Measurements from ENCODE around the gene SFTPA1. TPM values are rescaled to one million over a fixed set of nuclear protein-coding genes. Genes with fewer than 3 reads are reported as not detected.
"Not testable (repeated sequence)": the region's sequence is repeated elsewhere in the genome, so short reads cannot be mapped to it uniquely, and the experiment has no call there.

SFTPA1 gene
- total RNA-seq, 2 experiments from 2014 or later, result not detected

DNA sequence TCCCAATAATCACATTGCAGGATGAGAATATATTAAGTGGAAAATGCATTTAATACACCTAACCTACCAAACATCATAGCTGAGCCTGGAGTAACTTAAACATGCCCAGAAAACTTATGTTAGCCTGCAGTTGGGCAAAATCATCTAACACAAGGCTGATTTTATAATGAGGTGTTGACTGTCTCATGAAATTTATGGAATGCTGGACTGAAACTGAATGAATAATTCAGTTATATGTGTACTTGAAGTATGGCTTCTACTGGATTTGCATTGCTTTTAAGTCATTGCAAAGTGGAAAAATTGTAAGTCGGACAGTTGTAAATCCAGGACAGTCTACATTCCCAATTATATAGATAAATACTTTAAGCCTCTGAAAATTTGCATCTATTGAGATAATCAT, 5.4 kb downstream of the SFTPA1 start:
- H3K79me2 ChIP-seq (ENCODE audit: insufficient read depth, low read depth, low read length), result no peaks in the 10 kb centered on the region
- no peaks in the 10 kb centered on the region for H4K20me1 ChIP-seq (ENCODE audit: insufficient read depth, low read length)
- H3K4me2 ChIP-seq (ENCODE audit: low read length), result no peak overlapping the region
- H3K4me3 ChIP-seq (ENCODE audit: low read depth, low read length, poor library complexity, severe bottlenecking), result no peak overlapping the region
- intact Hi-C loops (cut with micrococcal nuclease; ENCODE audit: unreplicated experiment), result no loop called here
- no peaks in the 10 kb centered on the region for H3K36me3 ChIP-seq (ENCODE audit: insufficient read depth, low read length)
- H3K4me1 ChIP-seq (ENCODE audit: insufficient read depth, low read length, poor library complexity, severe bottlenecking), result peaks cover under 1% of the 10 kb centered on the region
- H3K9me3 ChIP-seq (ENCODE audit: low read length), result no peaks in the 10 kb centered on the region
- DNase-seq (ENCODE audit: low spot score), result no peak
- CTCF ChIA-PET (ENCODE audit: unreplicated experiment), result no interaction called here
- no TSS peak for BruUV-seq (replicated peaks)
- no peak overlapping the region for H3K27ac ChIP-seq (ENCODE audit: low read depth, low read length, poor library complexity, severe bottlenecking)
- H2AFZ ChIP-seq (ENCODE audit: low read length), result no peak overlapping the region
- no peaks in the 10 kb centered on the region for H3K9me2 ChIP-seq (ENCODE audit: insufficient read depth, low read length)
- POLR2A ChIA-PET, result no interaction called here
- no peak for TF ChIP-seq EZH2phosphoT487 (IDR thresholded peaks at IDR 0.05; ENCODE audit: borderline replicate concordance, low read depth, low read length)
- TF ChIP-seq, protein P1, sequence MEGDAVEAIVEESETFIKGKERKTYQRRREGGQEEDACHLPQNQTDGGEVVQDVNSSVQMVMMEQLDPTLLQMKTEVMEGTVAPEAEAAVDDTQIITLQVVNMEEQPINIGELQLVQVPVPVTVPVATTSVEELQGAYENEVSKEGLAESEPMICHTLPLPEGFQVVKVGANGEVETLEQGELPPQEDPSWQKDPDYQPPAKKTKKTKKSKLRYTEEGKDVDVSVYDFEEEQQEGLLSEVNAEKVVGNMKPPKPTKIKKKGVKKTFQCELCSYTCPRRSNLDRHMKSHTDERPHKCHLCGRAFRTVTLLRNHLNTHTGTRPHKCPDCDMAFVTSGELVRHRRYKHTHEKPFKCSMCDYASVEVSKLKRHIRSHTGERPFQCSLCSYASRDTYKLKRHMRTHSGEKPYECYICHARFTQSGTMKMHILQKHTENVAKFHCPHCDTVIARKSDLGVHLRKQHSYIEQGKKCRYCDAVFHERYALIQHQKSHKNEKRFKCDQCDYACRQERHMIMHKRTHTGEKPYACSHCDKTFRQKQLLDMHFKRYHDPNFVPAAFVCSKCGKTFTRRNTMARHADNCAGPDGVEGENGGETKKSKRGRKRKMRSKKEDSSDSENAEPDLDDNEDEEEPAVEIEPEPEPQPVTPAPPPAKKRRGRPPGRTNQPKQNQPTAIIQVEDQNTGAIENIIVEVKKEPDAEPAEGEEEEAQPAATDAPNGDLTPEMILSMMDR (conservative IDR thresholded peaks at IDR 0.05; ENCODE audit: low read length), result no peak

DNA sequence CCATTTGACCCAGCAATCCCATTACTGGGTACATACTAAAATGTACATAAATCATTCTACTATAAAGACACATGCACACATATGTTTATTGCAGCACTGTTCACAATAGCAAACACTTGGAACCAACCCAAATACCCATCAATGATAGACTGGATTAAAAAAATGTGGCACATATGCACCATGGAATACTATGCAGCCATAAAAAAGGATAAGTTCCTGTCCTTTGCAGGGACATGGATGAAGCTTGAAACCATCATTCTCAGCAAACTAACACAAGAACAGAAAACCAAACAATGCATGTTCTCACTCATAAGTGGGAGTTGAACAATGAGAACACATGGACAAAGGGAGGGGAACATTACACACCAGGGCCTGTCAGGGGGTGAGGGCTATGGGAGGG, 12.9 kb downstream of the SFTPA1 start:
- CTCF ChIA-PET (ENCODE audit: unreplicated experiment); H3K9me3 ChIP-seq (ENCODE audit: low read length); H2AFZ ChIP-seq (ENCODE audit: low read length); H3K79me2 ChIP-seq (ENCODE audit: insufficient read depth, low read depth, low read length); H3K4me3 ChIP-seq (ENCODE audit: low read depth, low read length, poor library complexity, severe bottlenecking); H4K20me1 ChIP-seq (ENCODE audit: insufficient read depth, low read length); H3K27ac ChIP-seq (ENCODE audit: low read depth, low read length, poor library complexity, severe bottlenecking); H3K36me3 ChIP-seq (ENCODE audit: insufficient read depth, low read length); H3K9me2 ChIP-seq (ENCODE audit: insufficient read depth, low read length); BruUV-seq (replicated peaks); POLR2A ChIA-PET; H3K4me2 ChIP-seq (ENCODE audit: low read length); DNase-seq (ENCODE audit: low spot score); H3K4me1 ChIP-seq (ENCODE audit: insufficient read depth, low read length, poor library complexity, severe bottlenecking); intact Hi-C loops (cut with micrococcal nuclease; ENCODE audit: unreplicated experiment): not testable (repeated sequence)

DNA sequence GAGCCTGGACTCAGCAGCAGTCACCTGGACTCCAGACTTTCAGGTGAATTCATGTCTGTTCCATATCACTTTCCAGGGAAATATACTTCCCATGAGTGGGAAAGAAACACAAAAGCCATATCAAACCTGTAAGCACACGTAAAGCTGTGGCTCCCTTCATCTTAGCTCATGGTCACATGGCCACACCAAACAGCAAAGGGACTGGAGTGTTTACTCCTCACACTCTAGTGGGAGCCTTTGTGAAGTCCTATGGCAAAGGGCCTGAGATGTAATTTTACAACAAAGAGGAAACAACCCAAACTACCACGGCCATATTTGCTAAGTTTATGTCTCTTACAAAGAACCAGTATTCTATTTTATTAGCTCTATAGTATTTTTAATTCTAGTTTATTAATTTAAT, 16.3 kb downstream of the SFTPA1 start:
- H3K4me3 ChIP-seq (ENCODE audit: low read depth, low read length, poor library complexity, severe bottlenecking), result no peak overlapping the region
- no peak for TF ChIP-seq EZH2phosphoT487 (IDR thresholded peaks at IDR 0.05; ENCODE audit: borderline replicate concordance, low read depth, low read length)
- H3K36me3 ChIP-seq (ENCODE audit: insufficient read depth, low read length), result no peaks in the 10 kb centered on the region
- no peaks in the 10 kb centered on the region for H3K79me2 ChIP-seq (ENCODE audit: insufficient read depth, low read depth, low read length)
- H3K9me2 ChIP-seq (ENCODE audit: insufficient read depth, low read length), result no peaks in the 10 kb centered on the region
- no peak for DNase-seq (ENCODE audit: low spot score)
- H3K4me2 ChIP-seq (ENCODE audit: low read length), result no peak overlapping the region
- BruUV-seq (replicated peaks), result no TSS peak
- ChIA-PET POLR2A (no interaction called here), CTCF (ENCODE audit: unreplicated experiment) (no interaction called here)
- no peaks in the 10 kb centered on the region for H4K20me1 ChIP-seq (ENCODE audit: insufficient read depth, low read length)
- no peak overlapping the region for H3K27ac ChIP-seq (ENCODE audit: low read depth, low read length, poor library complexity, severe bottlenecking)
- H2AFZ ChIP-seq (ENCODE audit: low read length), result no peak overlapping the region
- intact Hi-C loops (cut with micrococcal nuclease; ENCODE audit: unreplicated experiment), result no loop called here
- no peaks in the 10 kb centered on the region for H3K9me3 ChIP-seq (ENCODE audit: low read length)
- H3K4me1 ChIP-seq (ENCODE audit: insufficient read depth, low read length, poor library complexity, severe bottlenecking), result no peaks in the 10 kb centered on the region

DNA sequence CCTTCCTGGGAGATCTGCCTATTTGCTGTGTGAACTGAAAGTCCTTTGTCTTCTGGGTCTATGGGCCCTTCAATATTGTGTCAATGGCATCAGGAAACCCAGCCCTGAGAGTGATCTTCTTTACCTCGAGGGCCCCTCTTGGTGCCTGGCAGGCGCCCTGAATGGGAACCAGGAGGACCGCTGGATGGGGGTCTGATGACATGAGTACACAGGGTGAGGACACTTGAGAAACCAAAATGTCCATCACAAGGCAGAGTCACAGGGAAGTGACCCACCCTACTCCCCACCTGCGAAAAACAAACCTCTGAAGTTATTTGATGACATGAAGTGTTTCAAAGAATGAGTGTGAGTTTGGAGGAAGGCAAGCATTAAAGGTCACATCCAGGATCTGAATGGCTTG, 17.3 kb downstream of the SFTPA1 start:
- Histone ChIP-seq H3K4me1 (ENCODE audit: insufficient read depth, low read length, poor library complexity, severe bottlenecking) (no peaks in the 10 kb centered on the region), H3K36me3 (ENCODE audit: insufficient read depth, low read length) (no peaks in the 10 kb centered on the region), H3K9me3 (ENCODE audit: low read length) (no peaks in the 10 kb centered on the region), H3K4me3 (ENCODE audit: low read depth, low read length, poor library complexity, severe bottlenecking) (no peak overlapping the region), H3K4me2 (ENCODE audit: low read length) (no peak overlapping the region), H2AFZ (ENCODE audit: low read length) (no peak overlapping the region), H3K9me2 (ENCODE audit: insufficient read depth, low read length) (no peaks in the 10 kb centered on the region), H3K79me2 (ENCODE audit: insufficient read depth, low read depth, low read length) (no peaks in the 10 kb centered on the region), H4K20me1 (ENCODE audit: insufficient read depth, low read length) (no peaks in the 10 kb centered on the region), H3K27ac (ENCODE audit: low read depth, low read length, poor library complexity, severe bottlenecking) (no peak overlapping the region)
- CTCF ChIA-PET (ENCODE audit: unreplicated experiment), result no interaction called here
- DNase-seq (ENCODE audit: low spot score), result no peak
- BruUV-seq (replicated peaks), result no TSS peak
- TF ChIP-seq, protein P1 (conservative IDR thresholded peaks at IDR 0.05; ENCODE audit: low read length), result no peak
- no peak for TF ChIP-seq EZH2phosphoT487 (IDR thresholded peaks at IDR 0.05; ENCODE audit: borderline replicate concordance, low read depth, low read length)
- intact Hi-C loops (cut with micrococcal nuclease; ENCODE audit: unreplicated experiment), result no loop called here
- POLR2A ChIA-PET, result no interaction called here
